Stomach (tissue), 9 donors: Measurements from ENCODE around the gene FZD4. TPM values are rescaled to one million over a fixed set of nuclear protein-coding genes. Genes with fewer than 3 reads are reported as not detected.
"Not testable (repeated sequence)": the region's sequence is repeated elsewhere in the genome, so short reads cannot be mapped to it uniquely, and the experiment has no call there.

Source experiments
- DNase-seq, 2 donors: peaks; one replicate each; pipeline versions ENCODE4 v3.0.0 to v3.0.0-alpha.2; 2013 to 2019
- H3K27ac ChIP-seq, 5 donors: fragments of 200-600 bp in 4 of 5; sonication (generic) in 4 of 5; one replicate each; pipeline ENCODE4 v1.5.1; 2013 to 2019; ENCODE audit warnings: mild to moderate bottlenecking in 1 of 5, moderate library complexity in 1 of 5
- H3K27me3 ChIP-seq, 3 donors: fragments of 200-600 bp; sonication (generic); one replicate each; pipeline ENCODE4 v1.5.1; 2017 to 2019; ENCODE audit warnings: mixed run types in 1 of 3
- H3K36me3 ChIP-seq, 4 donors: fragments of 200-600 bp; sonication (generic); 1 replicate in 3 of 4; 2 replicates in 1 of 4; pipeline ENCODE4 v1.5.1; 2016 to 2019
- H3K4me1 ChIP-seq, 4 donors: fragments of 200-600 bp; sonication (generic); one replicate each; pipeline ENCODE4 v1.5.1; 2016 to 2019
- H3K4me3 ChIP-seq, 4 donors: fragments of 200-600 bp; sonication (generic) in 3 of 4; one replicate each; pipeline ENCODE4 v1.5.1; 2016 to 2019; ENCODE audit warnings: mild to moderate bottlenecking in 1 of 4
- H3K9me3 ChIP-seq, 4 donors: fragments of 200-600 bp; sonication (generic); one replicate each; pipeline ENCODE4 v1.5.1; 2016 to 2019
- EP300 ChIP-seq: sonication (generic); formaldehyde crosslinking; IDR thresholded peaks from one replicate; pipeline ENCODE4 v1.6.1; 2017; ENCODE audit warnings: antibody characterized with exemption
- POLR2A ChIP-seq, 4 donors: fragments of 450-650 bp; IDR thresholded peaks; one replicate each; pipeline ENCODE4 v1.6.1; 2016; ENCODE audit warnings: antibody characterized with exemption in 4 of 4, control low read depth in 2 of 4, mild to moderate bottlenecking in 1 of 4, moderate library complexity in 1 of 4
- POLR2AphosphoS5 ChIP-seq, 3 donors: sonication (generic); formaldehyde crosslinking; IDR thresholded peaks; one replicate each; pipeline ENCODE4 v1.6.1; 2016; ENCODE audit warnings: antibody characterized with exemption in 3 of 3
- WGBS, 5 donors: extraction: QIAGEN DNeasy Blood & Tissue Kit in 3 of 5; methylation state at CpG; one replicate each; pipeline versions ENCODE4 v1.1.5 to v1.1.7; 2013 to 2018; 5-methylcytosine and 5-hydroxymethylcytosine counted together
- intact Hi-C: fragments of 100-400 bp; cut with DNase I; formaldehyde crosslinking; loops from one replicate; pipeline ENCODE4 v1.15.1; 2023; ENCODE audit warnings: low total_unique reads
- polyA plus RNA-seq, 3 donors: library from polyadenylated mRNA; stranded (reverse); fragments of 200-250 nt; gene quantifications; one replicate each; pipeline ENCODE4 v1.2.3, GENCODE V29; 2013
- total RNA-seq, 5 donors: library from RNA; depleted of rRNA; stranded (reverse); fragments of >200 nt; gene quantifications; one replicate each; pipeline versions ENCODE4 v1.1.0 to v1.2.3, GENCODE V29; 2014 to 2016
- TF ChIP-seq, protein P1 (sequence below), 7 experiments: fragments of 450-650 bp in 4 of 7; fragments of 200-600 bp in 3 of 7; sonication (generic) in 3 of 7; IDR thresholded peaks; one replicate each; pipeline ENCODE4 v1.5.1; 2016 to 2019; ENCODE audit warnings: antibody characterized with exemption in 7 of 7, control low read depth in 2 of 7, mild to moderate bottlenecking in 1 of 7
- donor health status: healthy with polysubstance abuse.
- donor health status: Bipolar disorder and iron deficiency.
- donor health status: healthy.

FZD4 gene
- total and polyA plus RNA-seq, 8 donors: 2.4 to 55.8 (median 12.0) TPM

DNA sequence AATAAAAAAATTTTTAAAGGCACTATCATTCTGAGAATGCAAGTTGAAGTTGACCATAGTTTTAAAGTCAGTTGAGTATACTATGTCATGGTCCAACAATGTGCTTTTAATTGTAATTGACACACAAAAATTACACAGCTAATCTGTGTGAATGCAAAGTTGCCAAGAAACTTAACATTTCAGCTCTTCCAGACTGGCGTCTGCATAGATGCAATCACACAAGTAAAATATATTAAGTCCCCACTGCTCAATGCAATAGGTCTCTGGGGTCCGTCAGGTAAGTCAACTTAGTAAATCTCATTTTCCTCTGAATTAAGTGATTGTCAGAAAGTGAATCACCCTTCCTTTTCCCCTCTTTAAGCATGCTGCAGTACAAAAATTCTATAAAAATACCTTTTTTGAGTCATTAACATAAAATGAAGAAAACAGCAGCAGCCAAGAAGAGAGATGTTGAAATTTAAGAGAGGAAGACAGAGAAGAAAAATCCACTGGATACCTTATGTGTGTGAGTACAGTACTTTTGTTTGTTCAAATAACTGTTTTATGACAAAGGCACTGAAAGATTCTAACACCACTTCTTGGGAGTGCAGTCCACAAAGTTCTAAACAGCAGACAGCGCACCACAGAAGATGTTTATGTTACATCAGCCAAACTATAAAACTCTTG lies 5.1 kb downstream of the FZD4 start:
- TF ChIP-seq, protein P1, sequence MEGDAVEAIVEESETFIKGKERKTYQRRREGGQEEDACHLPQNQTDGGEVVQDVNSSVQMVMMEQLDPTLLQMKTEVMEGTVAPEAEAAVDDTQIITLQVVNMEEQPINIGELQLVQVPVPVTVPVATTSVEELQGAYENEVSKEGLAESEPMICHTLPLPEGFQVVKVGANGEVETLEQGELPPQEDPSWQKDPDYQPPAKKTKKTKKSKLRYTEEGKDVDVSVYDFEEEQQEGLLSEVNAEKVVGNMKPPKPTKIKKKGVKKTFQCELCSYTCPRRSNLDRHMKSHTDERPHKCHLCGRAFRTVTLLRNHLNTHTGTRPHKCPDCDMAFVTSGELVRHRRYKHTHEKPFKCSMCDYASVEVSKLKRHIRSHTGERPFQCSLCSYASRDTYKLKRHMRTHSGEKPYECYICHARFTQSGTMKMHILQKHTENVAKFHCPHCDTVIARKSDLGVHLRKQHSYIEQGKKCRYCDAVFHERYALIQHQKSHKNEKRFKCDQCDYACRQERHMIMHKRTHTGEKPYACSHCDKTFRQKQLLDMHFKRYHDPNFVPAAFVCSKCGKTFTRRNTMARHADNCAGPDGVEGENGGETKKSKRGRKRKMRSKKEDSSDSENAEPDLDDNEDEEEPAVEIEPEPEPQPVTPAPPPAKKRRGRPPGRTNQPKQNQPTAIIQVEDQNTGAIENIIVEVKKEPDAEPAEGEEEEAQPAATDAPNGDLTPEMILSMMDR (IDR thresholded peaks at IDR 0.05): no peak
- TF ChIP-seq EP300: no peak
- no peak for TF ChIP-seq POLR2AphosphoS5 (IDR thresholded peaks at IDR 0.05)
- TF ChIP-seq POLR2A (IDR thresholded peaks at IDR 0.05): no peak
- peaks cover 34 to 92% (median 74%) of the 10 kb centered on the region in 4 donors for H3K4me1 ChIP-seq
- peak overlapping the region in 2 of 4 donors; percentile 84 to 97 for H3K4me3 ChIP-seq
- peaks cover 0 to 9% (median 4%) of the 10 kb centered on the region in 3 donors for H3K27me3 ChIP-seq
- H3K36me3 ChIP-seq: peaks cover 5 to 17% (median 11%) of the 10 kb centered on the region in 4 donors
- DNase-seq: no peak
- intact Hi-C loops: loop anchor here (10.0 kb wide), 1 partner anchor 85 kb away; the partner anchor contains the start of gene TMEM135
- no peaks in the 10 kb centered on the region for H3K9me3 ChIP-seq
- 49 to 72% (median 65%) methylated on average over 3 of the region's 3 CpGs for WGBS, 5 donors
- peak overlapping the region in 3 of 5 donors; percentile 34 to 60 (median 54) for H3K27ac ChIP-seq

DNA sequence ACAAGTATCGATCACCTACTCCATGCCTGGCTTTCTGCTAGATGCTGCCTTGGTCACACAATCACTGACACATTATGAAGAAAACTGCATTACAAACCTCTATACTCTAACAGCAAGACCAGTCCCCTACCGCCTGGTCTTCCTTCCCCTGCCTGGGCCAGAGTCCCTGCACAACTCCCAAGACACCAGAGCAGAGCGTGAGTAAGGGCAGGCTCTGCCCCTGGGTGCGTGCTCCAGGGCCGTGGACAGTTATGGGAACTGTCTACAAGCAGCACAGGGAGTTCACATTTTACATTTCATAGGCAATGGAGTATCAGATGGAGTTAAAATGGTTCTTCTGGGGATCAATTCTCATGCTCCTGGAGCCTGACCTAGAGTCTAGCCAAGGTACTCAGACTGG lies 6.5 kb downstream of the FZD4 start:
- Histone ChIP-seq H3K27me3 (no peaks in the 10 kb centered on the region), H3K9me3 (no peaks in the 10 kb centered on the region), H3K36me3 (peaks cover 5 to 20% (median 17%) of the 10 kb centered on the region in 4 donors), H3K4me1 (peaks cover 34 to 95% (median 70%) of the 10 kb centered on the region in 4 donors), H3K4me3 (peak overlapping the region in 1 of 4 donors; percentile 21), H3K27ac (peak overlapping the region in 4 of 5 donors; percentile 27 to 54 (median 34))
- intact Hi-C loops: no loop called here
- DNase-seq: no peak
- WGBS, 5 donors: 83 to 99% (median 89%) methylated on average over 5 of the region's 5 CpGs
- no peak for TF ChIP-seq POLR2AphosphoS5 (IDR thresholded peaks at IDR 0.05)
- TF ChIP-seq, protein P1 (IDR thresholded peaks at IDR 0.05): no peak
- no peak for TF ChIP-seq EP300
- no peak for TF ChIP-seq POLR2A (IDR thresholded peaks at IDR 0.05)

DNA sequence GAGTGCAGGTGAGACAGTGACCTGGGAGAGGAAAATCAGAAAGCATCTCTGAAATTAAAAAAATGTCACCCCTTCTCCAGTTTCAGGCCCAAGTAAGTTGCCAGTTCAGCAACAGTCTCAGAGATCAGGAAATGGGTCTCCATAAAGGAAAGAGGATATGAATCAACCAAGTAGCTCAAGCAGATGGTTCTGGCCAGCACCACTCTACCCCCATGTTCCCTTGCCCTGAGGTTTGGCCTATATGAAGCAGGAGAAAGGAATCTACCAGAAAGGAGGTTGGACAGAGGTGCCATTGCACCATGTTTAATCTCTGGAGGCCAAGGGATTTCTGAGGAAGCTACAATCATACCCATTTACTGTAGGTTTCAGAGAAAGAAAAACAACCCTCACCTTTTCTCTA lies 7.7 kb downstream of the FZD4 start:
- H3K9me3 ChIP-seq: no peaks in the 10 kb centered on the region
- H3K4me1 ChIP-seq: peaks cover 32 to 91% (median 69%) of the 10 kb centered on the region in 4 donors
- TF ChIP-seq, protein P1 (IDR thresholded peaks at IDR 0.05): no peak
- TF ChIP-seq EP300: no peak
- TF ChIP-seq POLR2AphosphoS5 (IDR thresholded peaks at IDR 0.05): no peak
- TF ChIP-seq POLR2A (IDR thresholded peaks at IDR 0.05): no peak
- intact Hi-C loops: no loop called here
- no peaks in the 10 kb centered on the region for H3K27me3 ChIP-seq
- peaks cover 5 to 26% (median 17%) of the 10 kb centered on the region in 4 donors for H3K36me3 ChIP-seq
- H3K4me3 ChIP-seq: no peak overlapping the region
- DNase-seq: no peak
- peak overlapping the region in 2 of 5 donors; percentile 34 to 54 for H3K27ac ChIP-seq

DNA sequence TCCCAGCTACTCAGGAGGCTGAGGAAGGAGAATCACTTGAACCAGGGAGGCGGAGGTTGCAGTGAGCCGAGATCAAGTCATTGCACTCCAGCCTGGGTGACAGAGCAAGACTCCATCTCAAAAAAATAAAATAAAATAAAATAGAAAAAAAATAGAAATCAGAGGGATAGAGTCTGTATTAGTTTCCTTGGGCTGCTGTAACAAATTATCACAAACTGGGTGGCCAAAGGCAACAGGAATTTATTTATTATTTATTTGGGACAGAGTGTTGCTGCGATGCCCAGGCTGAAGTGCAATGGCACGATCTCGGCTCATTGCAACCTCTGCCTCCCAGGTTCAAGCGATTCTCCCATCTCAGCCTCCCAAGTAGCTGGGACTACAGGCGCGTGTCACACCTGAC lies 11.7 kb downstream of the FZD4 start:
- intact Hi-C loops, H3K9me3 ChIP-seq, H3K4me3 ChIP-seq, DNase-seq, H3K27me3 ChIP-seq: not testable (repeated sequence)
- Histone ChIP-seq H3K36me3 (peaks cover 0 to 26% (median 7%) of the 10 kb centered on the region in 4 donors), H3K27ac (peak overlapping the region in 1 of 5 donors; percentile 88), H3K4me1 (peaks cover 43 to 92% (median 76%) of the 10 kb centered on the region in 4 donors)
- 82 to 99% (median 95%) methylated on average over 8 of the region's 8 CpGs for WGBS, 5 donors
